Central memory CD8-positive, alpha-beta T cell (primary cell): ENCODE measurements around the gene DOLPP1.

Experiments
- ATAC-seq: fragments of 150-1000 bp; cut with Tn5 transposase; replicated peaks from 2 replicates; pipeline ENCODE4 v1.10.0; 2022; ENCODE audit warnings: mild to moderate bottlenecking, moderate FRiP score, moderate number of reproducible peaks; ENCODE audit not compliant: poor library complexity, severe bottlenecking; ENCODE audit errors: extremely low read depth
- DNase-seq, 2 donors: peaks; one replicate each; pipeline ENCODE4 v3.0.0; 2021; ENCODE audit warnings: low spot score in 2 of 2
- H3K27ac Mint-ChIP-seq: one replicate; pipeline ENCODE4 v1.8.0; 2022; ENCODE audit warnings: low read depth, mild to moderate bottlenecking, moderate library complexity, mixed read lengths
- H3K27me3 Mint-ChIP-seq: one replicate; pipeline ENCODE4 v1.8.0; 2022; ENCODE audit warnings: mixed read lengths
- H3K36me3 Mint-ChIP-seq: one replicate; pipeline ENCODE4 v1.8.0; 2022; ENCODE audit warnings: mild to moderate bottlenecking, moderate library complexity, mixed read lengths; ENCODE audit not compliant: insufficient read depth
- H3K4me1 Mint-ChIP-seq: one replicate; pipeline ENCODE4 v1.8.0; 2022; ENCODE audit warnings: mixed read lengths
- H3K4me3 Mint-ChIP-seq: one replicate; pipeline ENCODE4 v1.8.0; 2022; ENCODE audit warnings: mild to moderate bottlenecking, moderate library complexity, mixed read lengths
- H3K9me3 Mint-ChIP-seq: one replicate; pipeline ENCODE4 v1.8.0; 2022; ENCODE audit warnings: mixed read lengths

The DOLPP1 gene

DNA sequence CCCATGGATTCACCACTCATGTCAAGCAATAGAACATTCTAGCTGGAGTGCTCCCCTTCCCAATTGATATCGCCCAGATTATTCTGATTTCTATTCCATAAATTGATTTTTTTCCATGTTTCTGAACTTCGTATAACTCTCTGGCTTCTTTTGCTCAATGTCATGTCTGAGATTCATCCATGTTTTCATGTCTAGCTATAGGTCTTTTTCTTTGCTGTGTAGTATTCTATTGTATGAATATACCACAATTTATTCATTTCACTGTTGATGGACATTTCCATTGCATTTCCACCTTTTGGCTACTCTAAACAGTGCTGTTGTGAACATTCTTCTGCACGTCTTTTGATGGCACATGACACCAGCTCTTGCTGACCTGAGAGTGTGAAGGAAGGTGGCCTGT lies 49.9 kb downstream of the DOLPP1 start:
- Mint-ChIP-seq H3K27ac (no peak overlapping the region), H3K9me3 (no peaks in the 10 kb centered on the region), H3K36me3 (peaks cover 22% of the 10 kb centered on the region), H3K4me1 (no peaks in the 10 kb centered on the region), H3K27me3 (no peaks in the 10 kb centered on the region), H3K4me3 (no peak overlapping the region)
- DNase-seq (no peak), ATAC-seq (no peak)

DNA sequence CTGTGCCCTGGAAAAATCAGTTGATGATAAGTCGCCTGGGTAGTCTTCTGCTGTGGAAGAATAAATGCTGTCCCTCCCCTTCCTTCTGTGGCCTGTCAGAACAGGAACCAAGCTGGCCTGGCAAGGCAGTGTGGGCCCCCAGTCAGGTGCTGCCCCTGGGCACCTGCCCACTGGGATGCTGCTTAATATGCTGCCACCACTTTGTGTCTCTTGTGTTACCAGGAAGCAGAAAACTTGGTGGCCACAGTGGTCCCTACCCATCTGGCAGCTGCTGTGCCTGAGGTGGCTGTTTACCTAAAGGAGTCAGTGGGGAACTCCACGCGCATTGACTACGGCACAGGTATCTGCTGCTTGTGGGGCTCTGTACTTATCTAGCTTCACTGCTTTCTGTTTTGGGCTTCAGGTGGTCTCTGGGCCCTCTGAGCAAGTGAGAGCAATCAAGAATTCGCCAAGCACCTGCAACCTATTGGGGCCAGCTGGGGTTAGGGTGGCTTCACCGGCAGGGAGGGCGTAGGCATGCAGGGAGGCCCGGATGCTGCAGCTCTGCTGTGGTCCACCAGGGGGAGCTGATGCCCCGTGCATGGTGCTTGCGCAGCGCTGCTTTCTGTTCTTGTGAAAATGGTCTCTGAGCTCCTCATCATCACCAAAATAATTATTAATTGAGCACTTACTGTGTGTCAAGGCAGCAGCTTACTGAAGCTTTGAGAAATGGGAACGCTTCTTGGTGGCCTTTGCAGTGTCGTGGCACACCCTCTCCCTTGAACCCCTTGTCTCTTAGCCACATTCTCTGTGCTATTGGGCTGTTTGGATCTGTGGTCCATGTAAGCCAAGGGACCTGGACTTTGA lies 50.6 kb downstream of the DOLPP1 start:
- Mint-ChIP-seq H3K27ac (no peak overlapping the region), H3K9me3 (no peaks in the 10 kb centered on the region), H3K36me3 (peaks cover 18% of the 10 kb centered on the region), H3K4me1 (no peaks in the 10 kb centered on the region), H3K4me3 (no peak overlapping the region), H3K27me3 (no peaks in the 10 kb centered on the region)
- ATAC-seq, result peak; percentile 93
- DNase-seq, result peak; percentile 84 to 85

DNA sequence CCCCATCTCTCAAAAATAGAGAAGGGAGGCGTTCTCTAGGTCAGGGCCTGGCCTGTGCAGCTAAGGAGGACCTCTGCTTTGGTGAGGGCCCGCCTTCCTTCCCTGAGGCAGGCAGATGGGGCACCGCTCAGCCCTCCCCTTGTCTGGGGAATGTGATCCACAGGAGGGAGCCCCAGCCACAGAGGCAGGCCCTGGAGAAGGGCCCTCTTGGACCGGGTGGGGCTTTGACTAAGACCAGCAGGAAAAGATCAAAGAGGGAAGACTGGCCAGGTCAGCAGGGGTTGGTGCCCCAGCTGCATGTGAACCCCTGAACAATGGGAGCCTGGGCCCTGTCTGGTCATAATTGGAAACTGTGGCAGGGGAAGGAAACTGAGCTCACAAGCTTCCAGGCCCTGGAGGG lies 52.2 kb downstream of the DOLPP1 start:
- Mint-ChIP-seq H3K27me3 (no peaks in the 10 kb centered on the region), H3K36me3 (peaks cover 23% of the 10 kb centered on the region), H3K9me3 (no peaks in the 10 kb centered on the region), H3K27ac (no peak overlapping the region), H3K4me3 (no peak overlapping the region), H3K4me1 (no peaks in the 10 kb centered on the region)
- DNase-seq (no peak), ATAC-seq (no peak)

DNA sequence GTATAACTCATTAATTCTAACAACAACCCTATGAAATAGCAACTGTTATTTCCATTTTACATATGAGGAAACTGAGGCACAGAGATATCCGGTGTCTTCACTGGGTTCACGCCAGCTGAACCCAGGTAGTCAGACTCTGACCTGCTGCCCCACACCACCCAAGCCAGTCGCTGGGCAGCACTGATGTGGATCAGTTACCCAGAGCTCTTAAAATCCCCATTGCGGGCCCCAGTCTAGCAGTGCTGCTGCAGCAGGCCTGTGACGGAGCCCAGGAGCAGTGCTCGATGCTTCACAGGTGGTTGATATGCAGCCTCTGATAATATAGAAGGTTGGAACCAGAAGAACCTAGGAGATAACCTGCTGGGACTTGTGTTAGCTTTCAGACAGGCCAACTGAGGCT lies 54.6 kb downstream of the DOLPP1 start:
- peaks cover 15% of the 10 kb centered on the region for H3K4me1 Mint-ChIP-seq
- peaks cover 23% of the 10 kb centered on the region for H3K36me3 Mint-ChIP-seq
- no peak for ATAC-seq
- H3K9me3 Mint-ChIP-seq, result no peaks in the 10 kb centered on the region
- H3K27me3 Mint-ChIP-seq, result no peaks in the 10 kb centered on the region
- H3K27ac Mint-ChIP-seq, result no peak overlapping the region
- no peak for DNase-seq
- H3K4me3 Mint-ChIP-seq, result no peak overlapping the region

DNA sequence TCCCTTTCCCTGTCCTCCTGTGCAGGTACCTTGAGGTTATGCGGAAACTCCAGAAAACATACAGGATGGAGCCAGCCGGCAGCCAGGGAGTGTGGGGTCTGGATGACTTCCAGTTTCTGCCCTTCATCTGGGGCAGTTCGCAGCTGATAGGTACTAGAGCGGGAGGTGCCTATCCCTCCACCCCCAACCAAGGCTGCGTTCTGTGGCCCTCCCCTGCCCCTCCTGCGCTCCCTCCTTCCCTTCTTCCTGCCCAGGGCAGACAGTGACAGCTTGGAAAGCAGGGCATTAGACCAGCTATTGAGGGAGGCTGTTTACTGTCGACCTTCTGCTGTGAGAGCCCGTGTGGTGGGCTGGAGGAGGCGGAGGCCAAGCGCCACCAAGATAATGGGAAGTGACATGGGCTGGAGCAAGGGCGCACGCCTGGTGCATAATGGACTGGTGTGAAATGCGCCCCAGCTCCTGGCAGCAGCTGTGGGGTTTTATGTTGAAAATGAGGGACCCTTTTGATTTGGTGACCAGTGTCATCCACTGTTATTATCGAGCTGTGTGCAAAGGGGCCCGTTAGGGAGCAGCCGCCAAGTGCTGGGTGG lies 55.6 kb downstream of the DOLPP1 start:
- Mint-ChIP-seq H3K4me3 (no peak overlapping the region), H3K4me1 (peaks cover 25% of the 10 kb centered on the region), H3K36me3 (peaks cover 21% of the 10 kb centered on the region), H3K27ac (no peak overlapping the region), H3K9me3 (no peaks in the 10 kb centered on the region), H3K27me3 (no peaks in the 10 kb centered on the region)
- DNase-seq, result no peak
- no peak for ATAC-seq

DNA sequence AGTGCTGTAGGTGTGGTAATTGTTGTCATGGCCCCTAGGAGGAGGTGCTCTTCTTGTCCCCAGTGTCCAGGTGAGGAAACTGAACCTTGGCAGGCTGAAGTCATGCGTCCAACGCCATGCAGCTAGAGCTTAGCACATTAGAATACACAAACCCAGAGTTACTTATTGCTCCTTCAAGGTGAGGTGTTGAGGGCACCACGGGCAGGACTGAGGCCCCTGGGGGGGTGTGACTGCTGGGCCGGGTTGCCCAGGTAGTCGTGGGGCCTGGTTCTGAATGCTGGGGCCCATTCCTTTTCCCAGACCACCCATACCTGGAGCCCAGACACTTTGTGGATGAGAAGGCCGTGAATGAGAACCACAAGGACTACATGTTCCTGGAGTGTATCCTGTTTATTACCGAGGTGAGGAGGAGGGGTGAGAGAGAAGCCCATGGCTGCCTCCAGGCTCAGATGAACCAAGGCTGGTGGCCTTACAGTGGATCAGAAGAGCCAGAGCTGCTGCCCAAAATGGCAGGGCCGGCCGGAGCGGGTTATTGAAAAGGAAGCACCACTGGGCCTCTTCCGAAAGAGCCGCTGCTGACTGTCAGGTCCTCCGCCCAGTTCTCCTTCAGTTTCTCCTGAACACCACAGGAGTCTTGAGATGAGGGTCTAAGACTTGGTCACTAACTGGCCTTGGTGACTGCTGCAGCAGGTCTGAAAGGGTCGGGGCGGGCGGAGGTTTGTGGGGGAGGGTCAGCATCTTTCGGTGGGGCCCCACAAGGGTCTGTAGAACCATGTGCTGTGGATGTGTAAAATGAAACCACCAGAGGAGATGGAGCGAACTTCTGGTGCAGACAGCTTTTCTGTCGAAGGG lies 56.6 kb downstream of the DOLPP1 start:
- Mint-ChIP-seq H3K27me3 (no peaks in the 10 kb centered on the region), H3K4me3 (no peak overlapping the region), H3K9me3 (no peaks in the 10 kb centered on the region), H3K4me1 (peaks cover 25% of the 10 kb centered on the region), H3K27ac (no peak overlapping the region), H3K36me3 (peaks cover 19% of the 10 kb centered on the region)
- ATAC-seq, result no peak
- no peak for DNase-seq

DNA sequence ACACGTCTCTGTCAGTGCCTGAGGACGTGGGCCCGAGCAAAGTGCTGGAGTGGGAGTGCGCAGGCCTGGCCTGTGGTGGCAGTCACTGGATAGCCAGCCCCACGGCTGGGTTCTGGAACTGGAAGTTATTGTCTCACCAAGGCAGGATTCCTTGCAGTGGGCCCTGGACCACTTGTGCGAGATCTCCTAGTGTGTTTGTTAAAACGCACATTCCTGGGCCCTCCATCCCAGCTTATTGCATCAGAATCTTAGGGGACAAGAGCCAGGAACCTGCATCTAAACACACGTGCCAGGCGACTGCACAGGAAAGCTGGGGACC lies 57.2 kb downstream of the DOLPP1 start:
- peaks cover 25% of the 10 kb centered on the region for H3K4me1 Mint-ChIP-seq
- H3K4me3 Mint-ChIP-seq, result no peak overlapping the region
- no peak for ATAC-seq
- H3K27ac Mint-ChIP-seq, result no peak overlapping the region
- H3K36me3 Mint-ChIP-seq, result peaks cover 20% of the 10 kb centered on the region
- no peak for DNase-seq
- H3K27me3 Mint-ChIP-seq, result no peaks in the 10 kb centered on the region
- H3K9me3 Mint-ChIP-seq, result no peaks in the 10 kb centered on the region

DNA sequence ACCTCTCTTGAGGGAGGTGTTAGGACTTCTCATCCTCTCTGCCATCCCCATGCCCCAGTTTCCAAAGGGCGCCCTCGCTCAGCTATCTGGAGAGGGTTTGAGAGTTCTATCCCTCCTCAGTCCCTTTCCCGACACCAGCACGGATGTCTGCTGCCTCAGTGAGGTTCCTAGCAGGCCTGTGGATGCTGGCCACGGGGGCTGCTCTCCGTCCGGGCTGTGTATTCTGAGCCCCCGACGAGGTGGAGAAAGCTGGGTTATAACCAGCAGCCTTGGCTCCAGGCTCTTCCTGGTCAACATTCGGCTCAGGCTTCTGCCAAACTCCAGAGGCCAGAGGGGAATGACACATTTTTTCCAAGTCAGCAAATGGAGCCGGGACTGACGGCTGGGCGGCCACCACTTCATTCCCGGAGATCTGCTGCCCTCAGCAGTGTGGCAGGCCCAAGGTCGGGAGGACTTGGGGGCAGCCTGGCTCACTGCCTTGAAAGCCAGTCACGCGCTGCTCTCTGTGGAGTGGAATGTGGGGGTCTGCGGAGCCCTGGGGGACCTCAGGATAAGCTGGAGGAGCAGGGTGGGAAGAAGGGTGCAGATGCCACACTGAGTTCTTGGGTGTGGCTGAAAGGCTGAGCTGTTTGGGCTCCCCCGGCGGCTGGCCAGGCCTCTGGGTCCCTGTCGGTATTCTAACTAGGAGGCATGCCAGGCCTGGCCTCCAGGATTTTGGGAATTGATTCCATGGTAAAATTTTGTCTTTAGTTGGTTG lies 57.7 kb downstream of the DOLPP1 start:
- peak overlapping the region; percentile 84 for H3K27ac Mint-ChIP-seq
- peaks cover 25% of the 10 kb centered on the region for H3K4me1 Mint-ChIP-seq
- H3K36me3 Mint-ChIP-seq, result peaks cover 19% of the 10 kb centered on the region
- no peaks in the 10 kb centered on the region for H3K9me3 Mint-ChIP-seq
- H3K4me3 Mint-ChIP-seq, result peak overlapping the region; percentile 85
- no peaks in the 10 kb centered on the region for H3K27me3 Mint-ChIP-seq
- ATAC-seq (no peak), DNase-seq (no peak)

DNA sequence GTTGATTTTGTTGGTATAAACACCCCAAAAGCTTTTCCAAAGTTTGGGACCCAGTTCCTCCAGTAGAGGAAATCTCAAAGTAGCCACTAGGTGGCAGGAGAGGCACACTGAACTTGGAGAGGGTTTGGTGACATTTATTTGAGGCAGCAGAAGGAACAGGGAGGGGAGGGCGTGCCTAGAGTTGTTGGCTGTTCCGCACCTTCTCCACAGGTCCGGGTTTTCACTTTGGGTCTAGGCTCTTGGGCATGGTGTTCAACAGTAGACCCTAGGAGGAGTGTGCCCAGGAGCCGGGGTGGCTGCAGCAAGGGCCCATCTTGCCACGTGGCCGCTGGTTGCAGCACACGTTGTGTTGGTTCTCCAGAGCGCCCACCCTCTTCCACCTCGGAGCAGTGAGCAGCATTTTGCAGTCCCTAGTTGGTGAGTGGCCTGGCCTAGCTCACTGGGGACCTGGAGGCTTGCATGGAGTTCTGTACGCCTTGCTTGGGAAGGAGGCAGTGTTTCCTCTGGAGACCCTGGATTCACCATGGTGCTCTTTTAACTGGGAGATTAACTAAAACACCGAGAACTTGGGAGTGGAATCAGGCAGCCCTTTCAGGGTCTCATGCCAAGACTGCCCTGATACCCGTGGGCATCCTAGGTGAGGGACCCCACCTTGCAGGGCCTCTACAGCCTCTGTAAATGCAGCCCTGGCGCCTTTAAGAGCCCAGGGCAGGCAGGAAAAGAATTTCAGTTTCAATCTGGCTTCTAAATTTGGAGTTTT lies 58.5 kb downstream of the DOLPP1 start:
- H3K4me3 Mint-ChIP-seq, result peak overlapping the region; percentile 85
- DNase-seq (peak; percentile 63 to 70), ATAC-seq (peak; percentile 76)
- peaks cover 25% of the 10 kb centered on the region for H3K4me1 Mint-ChIP-seq
- H3K9me3 Mint-ChIP-seq, result no peaks in the 10 kb centered on the region
- no peaks in the 10 kb centered on the region for H3K27me3 Mint-ChIP-seq
- peak overlapping the region; percentile 84 for H3K27ac Mint-ChIP-seq
- H3K36me3 Mint-ChIP-seq, result peaks cover 21% of the 10 kb centered on the region

DNA sequence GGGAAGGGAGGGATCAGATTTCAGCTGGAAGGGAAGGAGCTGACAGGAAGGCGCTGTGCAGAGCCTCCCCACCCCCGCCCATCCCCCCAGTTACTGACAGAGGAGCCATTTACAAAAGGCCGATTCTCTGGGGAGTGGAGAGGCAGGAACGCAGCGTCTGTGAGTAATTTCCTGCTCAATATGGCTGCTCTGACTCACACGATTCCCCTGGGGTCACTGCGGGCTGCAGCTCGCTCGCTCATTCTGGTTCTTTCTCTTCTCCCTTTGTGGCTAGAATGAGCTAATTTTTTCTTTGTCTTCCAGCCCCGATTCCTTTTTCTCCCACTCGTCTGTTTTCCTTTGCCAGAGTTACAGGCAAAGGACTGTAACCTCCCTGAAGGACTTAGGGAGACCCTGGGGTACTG lies 59.1 kb downstream of the DOLPP1 start:
- Mint-ChIP-seq H3K36me3 (peaks cover 17% of the 10 kb centered on the region), H3K27me3 (no peaks in the 10 kb centered on the region), H3K27ac (peak overlapping the region; percentile 84), H3K9me3 (no peaks in the 10 kb centered on the region), H3K4me1 (peaks cover 25% of the 10 kb centered on the region), H3K4me3 (peak overlapping the region; percentile 85)
- ATAC-seq (peak; percentile 92), DNase-seq (peak; percentile 33 to 54)
